GM18868 (cell line): ENCODE measurements around the gene GNAL.

Experiments used
- ATAC-seq: cut with Tn5 transposase; IDR thresholded peaks from one replicate; pipeline ENCODE4 v1.9.1; 2021; ENCODE audit warnings: mild to moderate bottlenecking, moderate library complexity; ENCODE audit not compliant: unreplicated experiment

Gene GNAL

DNA sequence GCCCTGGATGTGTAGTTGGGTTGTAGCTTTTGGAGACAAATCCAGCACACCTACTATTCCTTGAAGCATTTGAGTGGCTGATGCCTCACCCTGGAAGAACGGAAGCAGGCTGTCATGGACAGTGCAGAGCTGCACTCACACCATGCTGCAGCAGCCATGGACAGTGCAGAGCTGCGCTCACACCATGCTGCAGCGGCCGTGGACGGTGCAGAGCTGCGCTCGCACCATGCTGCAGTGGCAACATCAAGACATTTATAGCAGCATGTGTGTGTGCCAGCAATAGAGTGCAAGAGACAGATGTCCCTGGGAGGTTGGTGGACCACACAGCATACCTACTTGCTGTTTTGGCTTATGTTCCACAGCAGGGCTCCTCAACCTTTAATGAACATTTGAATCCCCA, 30.6 kb downstream of the GNAL start:
- ATAC-seq = no peak

DNA sequence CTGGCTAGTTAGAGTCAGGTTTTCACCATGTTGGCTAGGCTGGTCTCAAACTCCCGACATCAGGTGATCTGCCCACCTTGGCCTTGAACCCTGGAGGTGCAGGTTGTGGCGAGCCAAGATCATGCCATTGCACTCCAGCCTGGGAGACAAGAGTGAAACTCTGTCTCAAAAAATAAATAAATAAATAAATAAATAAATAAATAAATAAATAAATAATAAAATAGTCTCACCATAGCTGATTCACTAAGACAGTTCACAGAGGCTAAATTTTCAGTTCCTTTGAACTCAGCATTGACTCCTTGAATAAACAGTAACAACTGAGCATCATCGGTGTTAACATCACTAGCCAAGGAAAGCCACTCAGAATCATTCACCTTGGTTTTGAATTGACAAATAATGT, 32.7 kb downstream of the GNAL start:
- no peak for ATAC-seq

DNA sequence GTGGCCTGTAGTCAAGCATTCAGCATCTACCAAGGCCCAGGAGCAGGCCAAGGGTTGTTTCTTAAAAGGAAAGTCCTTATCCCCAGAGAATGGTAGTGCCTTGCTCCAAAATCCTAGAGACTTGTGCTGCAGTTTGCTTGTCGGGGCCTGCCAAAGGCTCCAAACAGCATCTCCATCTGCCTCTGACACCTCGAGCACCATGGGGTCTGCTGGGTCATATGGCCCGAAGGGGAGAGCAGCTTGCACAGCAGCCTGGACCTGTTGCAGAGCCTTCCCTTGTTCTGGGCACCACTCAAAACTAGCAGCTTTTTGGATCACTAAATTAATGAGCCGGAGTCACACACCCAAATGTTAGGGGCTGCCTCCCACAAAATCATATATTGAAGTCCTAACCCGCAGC, 35.7 kb downstream of the GNAL start:
- ATAC-seq = no peak

DNA sequence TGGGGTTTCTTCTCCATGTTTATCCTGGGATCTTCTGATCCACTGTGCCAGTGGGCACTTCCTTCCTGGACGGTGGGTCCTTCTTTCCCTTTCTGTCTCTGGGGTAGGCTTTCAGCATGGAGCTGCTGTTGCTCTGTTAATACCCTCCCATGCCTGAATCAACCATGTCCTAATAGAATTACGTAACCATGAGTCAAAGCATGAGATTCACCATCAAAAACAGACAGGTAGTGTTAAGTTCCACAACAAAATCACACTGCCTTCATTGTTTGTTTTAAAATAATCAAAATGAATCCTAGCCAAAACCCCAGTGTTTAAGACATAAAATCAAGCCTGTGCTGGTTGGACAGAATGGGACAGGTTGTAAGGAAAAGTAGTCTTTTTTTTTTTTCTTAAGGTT, 37.5 kb downstream of the GNAL start:
- no peak for ATAC-seq

DNA sequence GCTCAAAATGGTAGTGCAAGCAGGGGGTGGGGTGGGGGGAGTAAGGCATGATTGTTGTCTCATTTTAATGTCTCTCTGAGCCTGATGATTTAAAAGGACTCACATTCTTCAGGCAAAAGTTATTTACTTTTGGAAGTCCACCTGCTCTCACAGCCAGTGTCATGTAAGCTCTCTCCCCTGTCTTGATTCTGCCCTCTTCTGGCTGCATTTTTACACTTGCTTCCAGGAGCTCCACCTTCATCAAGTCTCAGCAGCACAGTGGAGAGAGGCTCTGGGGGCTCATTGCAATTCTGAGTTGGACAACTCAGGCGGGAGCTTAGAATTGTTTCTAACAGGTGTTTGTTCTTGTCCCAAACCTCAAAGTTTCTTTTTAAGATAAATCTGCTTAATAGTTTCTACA, 39.2 kb downstream of the GNAL start:
- ATAC-seq = no peak

DNA sequence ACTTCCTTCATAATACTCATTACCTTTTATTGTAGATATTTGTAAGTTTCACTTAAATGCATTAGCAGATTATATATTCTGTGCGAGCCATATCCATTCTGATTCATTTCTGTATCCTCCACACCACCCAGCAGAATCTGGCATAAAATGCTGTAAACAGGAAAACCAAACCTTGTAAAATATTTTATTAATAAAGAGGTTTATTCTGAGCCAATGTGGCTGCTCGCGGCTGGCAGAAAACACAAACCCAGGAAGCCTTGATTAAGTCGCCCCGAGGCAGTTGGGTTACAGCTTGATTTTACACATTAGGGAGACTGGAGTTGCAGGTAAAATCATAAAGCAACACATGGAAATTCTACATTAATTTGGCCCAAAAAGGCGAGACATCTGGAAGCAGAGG, 40.5 kb downstream of the GNAL start:
- no peak for ATAC-seq

DNA sequence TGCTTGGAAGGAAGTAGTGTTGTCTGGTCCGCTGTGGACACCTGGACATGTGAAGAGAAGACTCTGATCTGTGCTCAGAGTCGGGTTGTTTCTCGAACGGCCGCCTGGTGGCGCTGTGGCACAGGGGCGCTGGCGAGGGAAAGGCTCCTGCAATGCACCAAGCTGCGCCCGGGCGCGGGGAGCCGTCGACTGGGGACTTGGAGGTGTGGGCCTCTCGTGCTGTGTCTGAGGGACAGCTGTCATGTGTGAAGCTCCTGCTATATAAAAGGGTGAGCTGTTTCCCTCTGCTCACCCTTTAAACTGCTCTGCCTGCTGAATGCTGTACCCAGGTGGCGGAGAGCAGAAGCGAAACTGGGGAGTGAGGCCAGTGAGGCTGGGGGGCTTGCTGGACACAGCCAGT, 44.0 kb downstream of the GNAL start:
- no peak for ATAC-seq

DNA sequence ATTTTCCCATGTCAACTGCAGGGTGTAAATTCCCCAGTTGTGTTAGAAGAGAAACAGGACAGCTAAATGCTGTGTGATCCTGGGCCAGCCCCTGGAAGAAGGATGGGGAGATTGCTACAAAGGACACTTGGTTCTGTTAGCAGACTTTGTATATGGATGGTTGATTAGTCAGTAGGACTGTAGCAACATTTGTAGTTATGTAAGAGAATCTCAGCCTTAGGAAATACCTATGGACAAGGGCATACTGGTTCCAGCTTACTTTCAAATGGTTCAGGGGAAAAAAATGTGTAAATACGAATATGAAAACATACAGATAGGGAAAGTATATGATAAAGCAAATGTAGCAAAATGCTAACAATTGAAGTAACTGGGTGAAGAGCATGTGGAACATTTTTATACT, 47.6 kb downstream of the GNAL start:
- no peak for ATAC-seq

DNA sequence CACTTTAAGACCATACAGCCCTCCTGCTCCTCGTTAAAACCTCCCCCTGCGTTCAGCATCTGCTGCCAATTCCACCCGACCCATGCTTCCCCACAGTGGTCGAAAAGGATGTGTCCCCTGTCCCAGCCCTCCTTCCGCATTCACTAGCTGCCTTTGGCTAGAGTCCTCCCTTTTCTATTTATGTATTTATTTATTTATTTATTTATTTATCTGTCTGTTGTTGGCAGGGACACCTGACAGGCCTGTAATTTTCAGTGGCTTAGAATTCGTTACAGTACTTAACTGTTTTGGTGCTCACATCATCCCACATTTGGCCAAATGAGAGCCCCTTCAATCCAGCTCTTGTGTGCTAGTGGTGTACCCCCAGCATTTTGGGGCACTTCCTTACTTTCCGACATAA, 50.8 kb downstream of the GNAL start:
- ATAC-seq = no peak

DNA sequence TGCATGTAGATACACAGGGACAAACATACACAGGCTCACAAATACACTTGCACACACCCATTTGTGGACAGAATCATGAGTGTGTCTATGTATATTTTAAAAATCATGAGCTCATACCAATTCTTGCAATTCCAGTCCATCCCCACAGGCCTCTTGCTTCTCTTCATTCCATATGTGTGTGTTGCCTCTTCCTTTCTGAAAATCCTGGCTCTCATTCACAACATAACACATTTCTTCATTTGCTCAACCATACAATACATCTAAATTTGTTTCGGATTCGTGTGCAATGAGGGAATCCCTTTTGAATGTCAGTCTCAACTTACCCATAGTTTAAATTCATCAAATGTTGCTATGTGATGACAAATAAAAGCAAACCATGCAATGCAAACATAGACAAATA, 51.4 kb downstream of the GNAL start:
- ATAC-seq = no peak

DNA sequence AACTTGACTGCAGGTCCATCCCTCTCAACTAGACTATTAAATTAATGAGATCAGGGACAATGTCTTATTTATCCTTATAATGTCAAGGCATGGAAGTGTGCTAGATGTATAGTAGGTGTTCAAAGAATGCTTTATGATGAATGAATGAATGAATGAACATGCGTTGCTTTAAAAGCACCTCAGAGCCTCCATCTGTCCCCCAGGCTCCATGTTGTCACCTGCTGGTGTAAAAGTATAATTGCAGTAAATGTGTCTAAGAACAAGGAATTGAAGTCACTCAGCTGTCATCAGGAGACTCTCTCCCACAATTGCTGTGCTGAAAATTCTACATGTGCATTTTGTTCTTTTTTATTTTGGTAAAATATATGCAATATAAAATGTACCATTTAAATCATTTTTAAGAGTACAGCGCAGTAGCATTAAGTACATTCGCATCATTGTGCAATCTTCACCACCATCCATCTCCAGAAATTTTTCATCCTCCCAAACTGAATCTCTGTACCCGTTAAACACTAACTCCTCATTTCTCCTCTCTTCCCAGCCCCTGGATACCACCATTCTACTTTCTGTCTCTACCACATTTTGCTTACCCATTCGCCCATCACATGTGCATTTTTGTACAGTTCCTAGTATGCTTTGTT, 52.6 kb downstream of the GNAL start:
- no peak for ATAC-seq

DNA sequence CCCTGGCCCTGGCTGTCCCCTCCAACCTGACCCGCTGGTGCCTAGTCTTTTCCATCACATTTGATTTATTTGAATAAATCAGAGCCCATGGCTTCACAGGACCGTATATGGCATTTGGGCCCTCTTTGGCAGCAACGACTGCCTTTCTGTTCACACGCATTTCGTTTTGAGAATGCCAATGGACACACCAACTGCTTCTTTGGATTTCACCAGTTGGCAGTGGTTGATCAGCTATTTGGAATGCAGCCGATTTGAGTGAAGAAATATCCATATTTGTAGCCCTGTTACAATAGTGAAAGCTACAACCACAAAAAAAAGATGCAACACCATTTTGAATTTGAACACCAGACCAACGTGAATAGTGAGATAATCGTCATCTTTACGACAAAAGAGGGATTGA, 56.5 kb downstream of the GNAL start:
- ATAC-seq = no peak

DNA sequence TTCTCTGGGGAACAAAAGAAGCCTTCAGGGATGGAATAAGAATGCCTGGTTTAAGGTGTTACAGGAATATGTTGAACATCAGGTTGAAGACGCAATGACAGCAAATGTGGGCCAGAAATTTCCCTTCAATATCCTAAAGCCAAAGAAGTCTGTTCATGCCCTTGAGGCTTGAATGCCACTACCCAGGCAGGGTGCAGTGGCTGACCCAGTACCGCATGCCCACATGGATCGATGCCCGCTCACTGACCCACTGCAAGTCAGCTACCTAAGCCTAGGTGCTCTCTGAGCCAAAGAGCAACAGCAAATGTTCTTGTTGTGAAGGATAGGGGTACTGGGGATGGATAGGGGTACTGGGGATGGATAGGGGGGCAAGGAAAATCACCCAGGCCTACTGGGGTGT, 58.2 kb downstream of the GNAL start:
- ATAC-seq = no peak

DNA sequence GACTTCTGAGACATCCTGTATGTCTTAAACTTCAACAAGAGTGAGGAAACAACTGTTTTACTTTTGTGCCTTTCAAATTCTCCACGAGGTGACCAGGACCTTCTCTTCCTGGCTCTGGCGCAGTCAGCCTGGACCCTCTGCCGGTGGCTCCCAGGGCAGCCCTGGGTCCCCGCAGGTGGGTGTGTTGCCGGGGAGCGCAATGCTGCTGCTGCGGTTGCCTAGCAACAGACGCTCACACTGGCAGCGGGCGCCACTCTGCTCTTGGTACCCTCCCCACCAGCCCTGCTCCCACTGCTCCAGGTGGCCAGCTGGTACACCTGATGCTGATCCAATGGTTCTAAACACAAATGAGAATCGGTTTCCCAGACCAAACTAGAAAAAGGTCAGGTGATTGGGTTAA, 58.7 kb downstream of the GNAL start:
- no peak for ATAC-seq

DNA sequence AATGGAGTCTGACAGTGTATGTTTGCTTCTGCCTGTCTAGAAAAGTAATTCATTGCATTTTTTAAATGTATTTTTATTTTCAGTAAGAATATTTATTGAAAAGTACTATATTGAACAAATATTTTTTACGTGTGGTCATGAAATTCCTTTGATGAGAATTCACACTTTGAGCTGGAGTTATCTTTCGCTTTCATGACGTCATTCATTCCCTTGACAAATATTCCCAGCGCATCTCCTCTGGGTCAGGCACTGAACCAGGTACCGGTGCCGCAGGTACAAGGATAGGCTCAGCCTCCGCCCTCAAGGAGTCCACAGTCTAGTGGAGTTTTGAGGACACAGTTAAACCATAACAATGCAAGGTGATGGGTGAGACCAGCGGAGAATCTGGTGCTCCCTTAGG, 60.2 kb downstream of the GNAL start:
- ATAC-seq = no peak

DNA sequence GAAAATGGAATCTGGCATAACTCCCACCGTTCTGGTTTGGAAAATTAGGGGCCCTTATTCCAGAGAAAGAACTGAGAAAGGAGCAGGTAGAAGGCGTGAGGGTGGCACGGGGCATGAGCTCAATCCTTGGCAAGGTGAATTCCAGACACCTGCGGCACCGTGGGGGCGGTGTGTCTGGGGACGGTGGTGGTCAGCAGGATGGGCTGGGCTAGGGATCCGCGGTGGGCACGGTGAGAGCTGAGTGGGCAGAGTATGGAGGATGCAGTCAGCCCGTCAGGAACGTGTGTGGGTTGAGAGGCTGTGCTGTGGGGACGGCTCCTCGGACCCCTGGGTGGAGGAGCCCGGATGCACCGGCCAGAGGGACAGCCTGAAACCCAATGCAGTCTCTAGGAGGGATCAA, 61.1 kb downstream of the GNAL start:
- ATAC-seq = no peak

DNA sequence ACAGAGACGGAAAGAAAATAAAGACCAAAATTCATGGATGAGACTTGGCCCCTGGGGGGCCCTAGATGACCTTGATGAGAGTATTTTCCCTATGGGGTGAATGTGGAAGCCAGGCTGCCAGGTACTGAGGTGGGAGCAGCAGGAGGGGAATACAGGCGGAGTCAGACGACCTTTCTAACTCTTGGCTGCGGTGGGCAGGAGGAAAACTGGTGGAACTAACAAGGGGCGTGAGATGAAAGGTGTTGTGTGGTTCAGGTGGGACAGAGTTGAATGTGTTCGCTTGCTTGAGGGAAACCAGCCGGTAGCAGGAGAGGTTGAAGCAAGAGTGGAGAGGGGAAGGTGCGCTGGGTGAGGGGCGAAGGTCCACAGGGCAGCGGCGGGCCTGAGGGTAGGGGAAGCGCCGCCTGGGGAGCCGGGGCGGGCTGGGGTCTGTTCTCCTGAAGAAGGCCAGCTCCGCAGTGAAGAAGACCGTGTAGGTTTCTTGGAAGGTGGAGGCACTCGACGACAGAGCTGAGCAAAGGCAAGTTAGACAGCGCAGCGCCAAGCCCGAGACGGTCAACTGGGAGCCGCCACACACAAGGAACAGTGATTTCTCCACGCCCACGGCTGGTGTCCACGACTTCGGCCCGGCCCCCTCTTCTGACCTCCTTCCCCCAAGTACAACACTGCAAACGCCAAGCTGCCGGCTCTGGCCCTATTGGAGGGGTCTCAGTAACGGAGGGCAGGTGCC, 61.7 kb downstream of the GNAL start:
- no peak for ATAC-seq

DNA sequence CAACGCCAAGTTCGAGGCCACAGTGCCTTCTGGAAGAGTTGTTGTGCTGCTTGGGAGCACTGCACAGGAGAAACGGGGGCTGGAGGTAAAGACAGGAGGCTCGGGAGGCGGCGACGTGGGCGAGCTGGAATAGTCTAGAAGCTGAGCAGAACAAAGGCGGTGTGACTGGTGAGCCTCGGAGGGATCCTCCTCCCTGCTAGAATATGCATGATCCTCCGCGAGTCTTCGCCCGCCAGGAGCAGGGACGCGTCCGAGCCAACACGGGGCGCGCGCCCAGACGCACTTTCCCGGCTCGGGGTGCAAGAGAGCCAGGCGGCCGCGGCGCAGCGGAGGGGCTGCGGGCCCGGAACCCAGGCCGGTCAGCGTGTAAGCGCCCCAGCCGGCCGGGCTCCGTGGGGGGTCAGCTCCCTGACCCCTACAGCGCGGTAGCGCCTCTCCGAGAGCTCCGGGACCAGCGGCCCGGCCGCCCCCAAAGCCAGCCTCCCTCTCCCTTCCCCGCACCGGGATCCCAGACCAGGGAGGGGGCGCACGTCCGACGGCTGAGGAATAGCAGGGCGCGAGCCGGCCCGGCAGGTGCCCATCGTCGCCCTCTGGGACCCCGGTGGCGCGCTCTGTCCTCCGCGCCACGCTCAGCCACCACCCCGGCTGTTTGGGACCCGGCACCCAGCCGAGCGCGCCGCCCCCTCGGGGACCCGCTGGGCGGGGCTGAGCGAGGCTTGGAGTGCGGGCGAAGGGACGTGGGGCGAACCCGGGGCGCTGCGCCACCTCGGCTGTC, 62.5 kb downstream of the GNAL start:
- ATAC-seq = no peak

DNA sequence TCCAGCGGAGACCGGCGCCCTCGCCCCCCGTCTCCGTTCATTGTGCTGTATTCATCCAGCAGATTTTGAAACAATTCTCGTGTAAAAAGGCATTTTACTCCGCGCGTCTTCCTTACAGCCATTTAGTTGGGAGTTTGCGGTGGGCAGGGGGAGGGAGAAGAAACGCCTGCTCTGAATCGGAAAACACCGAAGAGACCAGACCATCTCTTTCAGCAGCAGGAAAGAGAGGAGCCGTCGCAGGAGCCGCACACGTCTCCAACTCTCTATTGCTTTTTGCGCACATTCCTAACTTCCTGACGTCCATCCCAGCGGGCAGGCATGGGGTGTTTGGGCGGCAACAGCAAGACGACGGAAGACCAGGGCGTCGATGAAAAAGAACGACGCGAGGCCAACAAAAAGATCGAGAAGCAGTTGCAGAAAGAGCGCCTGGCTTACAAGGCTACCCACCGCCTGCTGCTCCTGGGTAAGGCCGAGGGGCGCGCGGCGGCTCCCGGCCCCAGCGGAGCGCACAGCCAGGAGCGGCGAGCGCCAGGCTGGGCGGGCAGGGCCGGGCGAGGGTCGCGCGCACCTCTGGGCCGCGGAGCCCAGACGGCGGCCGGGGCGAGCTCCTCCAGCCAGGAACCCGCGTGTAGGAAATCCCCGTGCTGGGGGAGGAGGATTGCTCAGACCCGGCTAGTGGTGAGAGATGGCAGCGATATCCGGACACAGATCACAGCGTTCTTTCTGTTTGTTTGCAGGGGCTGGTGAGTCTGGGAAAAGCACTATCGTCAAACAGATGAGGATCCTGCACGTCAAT, 63.2 kb downstream of the GNAL start:
- ATAC-seq = peak; percentile 75

DNA sequence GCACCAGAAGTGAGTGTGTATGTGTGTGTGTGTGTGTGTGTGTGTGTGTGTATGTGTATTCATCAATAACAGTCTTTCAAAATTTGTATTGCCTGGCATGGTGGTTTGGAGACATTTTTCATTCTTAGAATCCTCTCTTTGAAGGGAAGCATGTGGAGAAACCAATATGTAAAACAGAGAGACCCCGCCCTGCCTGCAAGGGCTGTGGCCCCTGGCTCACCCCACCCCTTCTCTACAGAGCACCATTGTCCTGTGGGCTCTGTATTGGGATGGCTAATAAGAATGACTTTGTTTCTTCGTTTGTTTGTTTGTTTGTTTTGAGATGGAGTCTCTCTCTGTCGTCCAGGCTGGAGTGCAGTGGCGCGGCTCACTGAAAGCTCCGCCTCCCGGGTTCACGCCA, 65.9 kb downstream of the GNAL start:
- ATAC-seq = no peak

DNA sequence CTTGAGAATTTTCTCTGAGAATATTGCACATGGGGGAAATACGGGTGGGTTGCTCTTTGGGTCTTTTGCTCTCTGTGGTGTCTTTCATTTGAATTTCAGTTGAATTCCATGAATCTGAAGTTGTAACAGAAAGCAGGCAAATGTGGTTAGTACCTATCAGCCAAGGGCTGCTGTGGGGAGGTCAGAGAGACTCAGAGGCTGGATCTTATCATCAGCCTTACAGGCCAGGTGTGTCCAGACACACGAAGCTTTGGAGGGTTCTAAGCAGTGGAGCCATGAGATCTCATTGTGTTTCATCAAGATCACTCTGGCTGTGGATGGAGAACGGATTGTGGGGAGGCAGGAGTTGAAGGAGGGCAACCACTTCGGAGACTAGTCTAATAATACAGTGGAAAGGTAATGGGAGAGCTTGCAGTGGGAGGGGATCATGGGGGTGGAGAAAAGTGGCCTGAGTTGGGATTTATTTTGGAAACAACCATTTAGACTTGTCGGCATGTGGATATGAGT, 68.1 kb downstream of the GNAL start:
- ATAC-seq = no peak
